PC-3 (cell line): Measurements from ENCODE around the gene RPS6KA6.

Experiments used
- CTCF ChIP-seq: fragments of 300-600 bp; sonication (generic); conservative IDR thresholded peaks from 2 replicates; pipeline ENCODE4 v1.5.1; 2017; ENCODE audit warnings: antibody characterized with exemption, low read depth, mild to moderate bottlenecking, low read length
- EZH2 ChIP-seq: fragments of 300-600 bp; sonication (generic); IDR thresholded peaks from one replicate; pipeline ENCODE4 v1.6.1; 2017; ENCODE audit warnings: antibody characterized with exemption, mild to moderate bottlenecking, low read length; ENCODE audit not compliant: unreplicated experiment

- TF ChIP-seq CTCF (no peak), EZH2 (no peak)
These were observed 13.7 kb downstream of the RPS6KA6 start for GRCh38 chrX:84174348-84174747.
